Measurements from ENCODE around the gene OR2AG2. TPM values are rescaled to one million over a fixed set of nuclear protein-coding genes. Genes with fewer than 3 reads are reported as not detected.

Gene OR2AG2
- total and polyA plus RNA-seq, 2 donors from 2014 or later: 0.19 TPM; not detected in 1

Other genes starting within 250 kb of the OR2AG2 start
- gene RRP8, start 168.4 kb downstream of the OR2AG2 start, total RNA-seq: 23.4 TPM
- gene RRP8, start 168.4 kb downstream of the OR2AG2 start, polyA plus RNA-seq (ENCODE audit: insufficient read depth, low read depth, low replicate concordance): 29.8 TPM
- 170 TPM for gene ILK, start 168.2 kb downstream of the OR2AG2 start, total RNA-seq
- 149 TPM for gene ILK, start 168.2 kb downstream of the OR2AG2 start, polyA plus RNA-seq (ENCODE audit: insufficient read depth, low read depth, low replicate concordance)
- gene TAF10, start 159.8 kb downstream of the OR2AG2 start, total RNA-seq: 136 TPM
- gene TAF10, start 159.8 kb downstream of the OR2AG2 start, polyA plus RNA-seq (ENCODE audit: insufficient read depth, low read depth, low replicate concordance): 250 TPM
- gene TPP1, start 152.6 kb downstream of the OR2AG2 start, total RNA-seq: 84.2 TPM
- gene TPP1, start 152.6 kb downstream of the OR2AG2 start, polyA plus RNA-seq (ENCODE audit: insufficient read depth, low read depth, low replicate concordance): 115 TPM
- gene DCHS1, start 116.2 kb downstream of the OR2AG2 start, total RNA-seq: 17.0 TPM
- gene DCHS1, start 116.2 kb downstream of the OR2AG2 start, polyA plus RNA-seq (ENCODE audit: insufficient read depth, low read depth, low replicate concordance): 2.4 TPM
- 44.0 TPM for gene MRPL17, start 88.6 kb downstream of the OR2AG2 start, total RNA-seq
- 121 TPM for gene MRPL17, start 88.6 kb downstream of the OR2AG2 start, polyA plus RNA-seq (ENCODE audit: insufficient read depth, low read depth, low replicate concordance)
- gene OR2AG1, start 11.0 kb upstream of the OR2AG2 start, total RNA-seq: not detected
- not detected for gene OR2AG1, start 11.0 kb upstream of the OR2AG2 start, polyA plus RNA-seq (ENCODE audit: insufficient read depth, low read depth, low replicate concordance)
- 0.25 TPM for gene OR6A2, start 27.7 kb upstream of the OR2AG2 start, total RNA-seq
- not detected for gene OR6A2, start 27.7 kb upstream of the OR2AG2 start, polyA plus RNA-seq (ENCODE audit: insufficient read depth, low read depth, low replicate concordance)
- gene OR10A5, start 73.7 kb upstream of the OR2AG2 start, total RNA-seq: not detected
- not detected for gene OR10A5, start 73.7 kb upstream of the OR2AG2 start, polyA plus RNA-seq (ENCODE audit: insufficient read depth, low read depth, low replicate concordance)
- gene OR10A2, start 91.1 kb upstream of the OR2AG2 start, total RNA-seq: not detected
- gene OR10A2, start 91.1 kb upstream of the OR2AG2 start, polyA plus RNA-seq (ENCODE audit: insufficient read depth, low read depth, low replicate concordance): not detected
- not detected for gene OR10A4, start 104.6 kb upstream of the OR2AG2 start, total RNA-seq
- gene OR10A4, start 104.6 kb upstream of the OR2AG2 start, polyA plus RNA-seq (ENCODE audit: insufficient read depth, low read depth, low replicate concordance): not detected
- 0.60 TPM for gene OR2D2, start 120.5 kb upstream of the OR2AG2 start, total RNA-seq
- gene OR2D2, start 120.5 kb upstream of the OR2AG2 start, polyA plus RNA-seq (ENCODE audit: insufficient read depth, low read depth, low replicate concordance): not detected
- gene OR2D3, start 149.0 kb upstream of the OR2AG2 start, total RNA-seq: not detected
- not detected for gene OR2D3, start 149.0 kb upstream of the OR2AG2 start, polyA plus RNA-seq (ENCODE audit: insufficient read depth, low read depth, low replicate concordance)
- 6.4 TPM for gene ZNF215, start 154.4 kb upstream of the OR2AG2 start, total RNA-seq
- 0.56 TPM for gene ZNF215, start 154.4 kb upstream of the OR2AG2 start, polyA plus RNA-seq (ENCODE audit: insufficient read depth, low read depth, low replicate concordance)
- gene ZNF214, start 248.4 kb upstream of the OR2AG2 start, total RNA-seq: 5.9 TPM
- gene ZNF214, start 248.4 kb upstream of the OR2AG2 start, polyA plus RNA-seq (ENCODE audit: insufficient read depth, low read depth, low replicate concordance): 3.2 TPM
- 0.47 TPM for gene NLRP14, start 248.5 kb upstream of the OR2AG2 start, total RNA-seq
- gene NLRP14, start 248.5 kb upstream of the OR2AG2 start, polyA plus RNA-seq (ENCODE audit: insufficient read depth, low read depth, low replicate concordance): 0.28 TPM